BJ (cell line): ENCODE measurements around the gene ABCB8. TPM values are rescaled to one million over a fixed set of nuclear protein-coding genes. Genes with fewer than 3 reads are reported as not detected.

Experiments
- CTCF ChIA-PET: fragments of 350-600 bp; formaldehyde crosslinking; extraction: SDS; loops from one replicate; lab custom pipeline; 2021; ENCODE audit warnings: antibody characterized with exemption, inconsistent platforms; lab: Yijun Ruan, JAX
- POLR2A ChIA-PET: fragments of 300-600 bp; sonication (Branson Sonifier 250); formaldehyde crosslinking; extraction: SDS; loops from one replicate; lab custom pipeline; 2021; ENCODE audit warnings: antibody characterized with exemption; lab: Charles Lee
- DNase-seq: peaks from one replicate; pipeline ENCODE4 v3.0.0-alpha.2; 2011; ENCODE audit warnings: low read depth
- H3K27me3 ChIP-seq: 2 replicates; pipeline ENCODE4 v1.6.0; 2011; ENCODE audit warnings: low read length; ENCODE audit not compliant: control insufficient read depth, insufficient read depth
- H3K36me3 ChIP-seq: 2 replicates; pipeline ENCODE4 v1.5.1; 2011; ENCODE audit warnings: low read length; ENCODE audit not compliant: control insufficient read depth, insufficient read depth
- H3K4me3 ChIP-seq: 2 replicates; pipeline ENCODE4 v1.5.1; 2011; ENCODE audit warnings: low read depth, mild to moderate bottlenecking, control low read depth, low read length
- polyA plus RNA-seq: library from polyadenylated mRNA; depleted of rRNA; stranded (reverse); fragments of >200 nt; gene quantifications from 2 replicates; pipeline ENCODE4 v1.2.3, GENCODE V29; 2011
- TF ChIP-seq, protein P1 (sequence below): IDR thresholded peaks from 2 replicates; pipeline ENCODE4 v1.5.1; 2011; ENCODE audit warnings: low read depth, mild to moderate bottlenecking, control low read depth, inconsistent platforms, low read length, moderate library complexity; ENCODE audit not compliant: insufficient read depth

The ABCB8 gene
- polyA plus RNA-seq, 1 experiment, result 23.6 TPM

DNA sequence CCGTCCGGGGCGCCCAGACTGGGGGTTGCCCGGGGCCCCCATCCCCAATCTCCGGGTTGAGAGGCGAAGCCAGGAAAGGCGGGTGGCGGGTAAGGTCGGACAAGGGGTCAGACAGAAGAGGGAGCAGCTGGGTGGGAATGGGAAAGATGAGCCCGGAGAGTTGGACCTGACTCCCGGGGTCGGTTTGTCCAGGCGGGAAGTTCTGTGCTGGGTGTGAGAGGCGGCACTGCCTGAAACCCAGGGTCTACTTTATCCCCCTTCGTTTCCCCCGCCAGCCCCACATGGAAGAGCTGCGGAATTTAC lies 31.8 kb downstream of the ABCB8 start:
- CTCF ChIA-PET, result interaction anchor here (0.7 to 2.5 kb wide), 8 partner anchors 11 to 79 kb away, joined by 3 to 6 read pairs (median 4); partner anchors contain the start of gene FASTK
- POLR2A ChIA-PET, result no interaction called here
- Histone ChIP-seq H3K4me3 (peak overlapping the region; percentile 76), H3K36me3 (peaks cover 8% of the 10 kb centered on the region), H3K27me3 (no peaks in the 10 kb centered on the region)
- no peak for DNase-seq
- TF ChIP-seq, protein P1, sequence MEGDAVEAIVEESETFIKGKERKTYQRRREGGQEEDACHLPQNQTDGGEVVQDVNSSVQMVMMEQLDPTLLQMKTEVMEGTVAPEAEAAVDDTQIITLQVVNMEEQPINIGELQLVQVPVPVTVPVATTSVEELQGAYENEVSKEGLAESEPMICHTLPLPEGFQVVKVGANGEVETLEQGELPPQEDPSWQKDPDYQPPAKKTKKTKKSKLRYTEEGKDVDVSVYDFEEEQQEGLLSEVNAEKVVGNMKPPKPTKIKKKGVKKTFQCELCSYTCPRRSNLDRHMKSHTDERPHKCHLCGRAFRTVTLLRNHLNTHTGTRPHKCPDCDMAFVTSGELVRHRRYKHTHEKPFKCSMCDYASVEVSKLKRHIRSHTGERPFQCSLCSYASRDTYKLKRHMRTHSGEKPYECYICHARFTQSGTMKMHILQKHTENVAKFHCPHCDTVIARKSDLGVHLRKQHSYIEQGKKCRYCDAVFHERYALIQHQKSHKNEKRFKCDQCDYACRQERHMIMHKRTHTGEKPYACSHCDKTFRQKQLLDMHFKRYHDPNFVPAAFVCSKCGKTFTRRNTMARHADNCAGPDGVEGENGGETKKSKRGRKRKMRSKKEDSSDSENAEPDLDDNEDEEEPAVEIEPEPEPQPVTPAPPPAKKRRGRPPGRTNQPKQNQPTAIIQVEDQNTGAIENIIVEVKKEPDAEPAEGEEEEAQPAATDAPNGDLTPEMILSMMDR, result no peak

DNA sequence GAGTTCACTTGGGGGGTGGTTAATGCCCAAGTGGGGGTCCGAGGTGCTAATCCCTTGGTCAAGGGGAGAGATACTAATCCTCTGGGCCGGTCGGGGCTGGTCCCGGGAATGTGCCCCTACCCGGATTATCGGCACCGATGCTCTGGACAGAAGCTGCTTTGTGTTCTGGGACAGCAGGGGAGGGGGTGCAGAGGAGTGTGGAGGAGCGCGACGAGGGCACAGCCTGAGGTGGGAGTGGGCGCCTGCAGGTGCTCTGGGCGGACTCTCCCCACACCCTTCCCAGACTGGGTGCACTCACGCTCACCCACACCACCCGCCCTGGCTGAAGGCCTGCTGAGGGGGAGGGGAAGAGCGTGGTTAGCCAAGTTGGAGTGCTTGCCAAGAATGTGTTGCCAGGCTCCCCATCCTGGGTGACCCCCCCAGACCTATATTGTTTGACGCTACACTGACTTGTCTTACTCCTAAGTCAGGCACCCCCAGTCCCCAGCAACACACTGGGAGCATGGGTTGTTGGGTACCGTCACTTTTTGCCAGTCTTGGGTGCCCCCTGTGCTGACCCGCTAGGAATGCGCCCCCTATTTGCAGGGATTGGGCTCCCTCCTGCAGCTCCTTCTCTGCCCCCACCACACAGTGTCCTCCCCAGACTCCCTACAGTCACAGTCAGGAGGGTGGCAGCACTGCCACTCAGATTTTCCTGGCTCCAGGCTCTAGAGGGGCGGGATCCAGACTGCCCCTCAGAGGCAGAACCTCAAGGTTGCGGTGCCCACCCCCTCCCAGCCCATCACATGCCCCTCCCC lies 32.4 kb downstream of the ABCB8 start:
- no peak for DNase-seq
- Histone ChIP-seq H3K27me3 (no peaks in the 10 kb centered on the region), H3K4me3 (peak overlapping the region; percentile 76), H3K36me3 (peaks cover 13% of the 10 kb centered on the region)
- POLR2A ChIA-PET, result no interaction called here
- CTCF ChIA-PET, result interaction anchor here (0.6 to 2.5 kb wide), 14 partner anchors 11 to 79 kb away, joined by 3 to 6 read pairs (median 3); partner anchors contain the start of gene FASTK
- TF ChIP-seq, protein P1, result no peak

DNA sequence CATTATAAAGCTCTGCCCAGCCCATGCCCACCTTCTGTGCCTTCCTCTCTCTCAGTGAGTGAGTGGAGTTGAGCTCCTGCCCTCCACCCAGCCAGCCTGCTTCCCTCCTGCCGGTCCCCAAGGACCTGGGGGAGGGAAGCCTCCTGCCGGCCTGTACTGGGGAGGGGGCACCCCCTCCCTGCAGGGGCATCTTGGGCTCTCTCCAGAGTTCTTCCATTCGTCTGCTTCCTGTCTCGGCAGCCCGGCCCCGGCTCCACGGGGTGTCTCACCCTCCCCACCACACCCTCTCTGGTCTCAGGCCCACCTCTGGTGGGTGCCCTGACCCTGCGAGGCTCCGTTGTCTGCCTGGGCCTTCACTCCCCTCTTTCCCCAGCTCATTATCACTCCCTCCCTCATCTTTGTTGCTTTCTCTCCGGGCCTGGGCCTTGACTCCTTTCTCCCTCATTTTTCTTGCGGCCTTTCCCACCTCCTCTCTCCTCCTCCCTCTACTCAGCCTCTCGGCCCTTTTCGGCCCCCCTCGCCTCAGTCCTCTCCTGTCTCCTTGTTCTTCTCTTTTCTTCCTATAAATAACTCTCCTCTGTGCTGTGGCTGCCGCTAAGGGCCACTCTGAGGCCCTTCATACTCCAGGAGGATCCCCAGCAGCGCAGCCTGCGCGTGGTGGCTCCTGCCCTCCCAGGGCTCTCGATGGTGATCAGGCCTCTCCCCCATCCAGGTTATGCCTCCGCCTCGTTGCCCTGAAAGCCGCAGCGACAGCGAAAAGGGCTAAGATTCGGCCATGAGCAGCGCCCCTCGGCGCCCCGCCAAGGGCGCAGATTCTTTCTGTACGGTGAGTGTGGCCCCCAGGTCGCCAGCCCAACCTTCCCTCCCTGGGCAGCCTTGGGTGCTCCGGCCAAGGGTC lies 33.2 kb downstream of the ABCB8 start:
- Histone ChIP-seq H3K36me3 (peaks cover 17% of the 10 kb centered on the region), H3K27me3 (no peaks in the 10 kb centered on the region), H3K4me3 (peak overlapping the region; percentile 76; the same call in 1 of the 2 replicates)
- POLR2A ChIA-PET, result no interaction called here
- no peak for DNase-seq
- CTCF ChIA-PET, result interaction anchor here (0.9 to 2.5 kb wide), 9 partner anchors 15 to 53 kb away, joined by 3 to 6 read pairs (median 3); partner anchors contain the start of gene FASTK
- TF ChIP-seq, protein P1, result no peak

DNA sequence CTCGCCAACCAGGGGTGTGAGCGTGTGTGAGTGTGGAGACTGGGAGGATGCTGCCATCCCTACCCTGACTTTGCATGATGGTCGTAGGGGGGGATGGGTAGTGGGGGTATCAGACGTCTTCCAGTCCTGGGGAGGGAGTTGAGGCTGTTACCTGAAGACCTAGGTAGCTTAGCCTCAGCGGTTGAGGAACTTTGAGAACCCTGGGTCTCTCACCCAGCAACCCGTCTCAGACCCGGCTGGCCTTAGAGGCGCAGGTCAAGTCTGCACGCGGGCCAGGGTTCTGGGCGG lies 33.8 kb downstream of the ABCB8 start:
- POLR2A ChIA-PET, result no interaction called here
- TF ChIP-seq, protein P1, result no peak
- CTCF ChIA-PET, result interaction anchor here (2.5 kb wide), 1 partner anchor 19 kb away, joined by 5 read pairs; the partner anchor contains the start of gene FASTK
- Histone ChIP-seq H3K27me3 (no peaks in the 10 kb centered on the region), H3K36me3 (peaks cover 22% of the 10 kb centered on the region), H3K4me3 (no peak overlapping the region)
- DNase-seq, result no peak
